ENCODE results near the gene UPK2.

UPK2 gene

GRCh38 chr11:118908901-118909618 lies 47.0 kb upstream of the UPK2 start:
- Histone ChIP-seq H3K79me2 (ENCODE audit: control insufficient read depth, low read length) (peaks cover 20% of the 10 kb centered on the region), H3K9me3 (ENCODE audit: control insufficient read depth, insufficient read depth, low read length) (no peaks in the 10 kb centered on the region), H3K4me2 (ENCODE audit: low read length) (no peak overlapping the region; the same call in 1 of the 2 replicates), H3F3A (ENCODE audit: control insufficient read depth, insufficient read depth) (peaks cover 9% of the 10 kb centered on the region; the same call in 1 of the 2 replicates), H3K27me3 (ENCODE audit: control insufficient read depth, low read length) (no peaks in the 10 kb centered on the region), H3K27ac (ENCODE audit: low read depth, low read length) (no peak overlapping the region), H3K9me2 (replicated peaks; ENCODE audit: control insufficient read depth, low read length) (no peaks in the 10 kb centered on the region), H3K36me3 (ENCODE audit: control insufficient read depth, low read length) (0 out of 2 replicates have a peak, but pooled peaks cover 3% of the 10 kb centered on the region), H3K4me3 (ENCODE audit: low read length) (no peak overlapping the region), H3K4me1 (ENCODE audit: control insufficient read depth, low read length) (peaks cover 70% of the 10 kb centered on the region), H4K20me1 (ENCODE audit: control insufficient read depth, insufficient read depth, low read depth, low read length) (no peaks in the 10 kb centered on the region)
- TF ChIP-seq, protein P1, sequence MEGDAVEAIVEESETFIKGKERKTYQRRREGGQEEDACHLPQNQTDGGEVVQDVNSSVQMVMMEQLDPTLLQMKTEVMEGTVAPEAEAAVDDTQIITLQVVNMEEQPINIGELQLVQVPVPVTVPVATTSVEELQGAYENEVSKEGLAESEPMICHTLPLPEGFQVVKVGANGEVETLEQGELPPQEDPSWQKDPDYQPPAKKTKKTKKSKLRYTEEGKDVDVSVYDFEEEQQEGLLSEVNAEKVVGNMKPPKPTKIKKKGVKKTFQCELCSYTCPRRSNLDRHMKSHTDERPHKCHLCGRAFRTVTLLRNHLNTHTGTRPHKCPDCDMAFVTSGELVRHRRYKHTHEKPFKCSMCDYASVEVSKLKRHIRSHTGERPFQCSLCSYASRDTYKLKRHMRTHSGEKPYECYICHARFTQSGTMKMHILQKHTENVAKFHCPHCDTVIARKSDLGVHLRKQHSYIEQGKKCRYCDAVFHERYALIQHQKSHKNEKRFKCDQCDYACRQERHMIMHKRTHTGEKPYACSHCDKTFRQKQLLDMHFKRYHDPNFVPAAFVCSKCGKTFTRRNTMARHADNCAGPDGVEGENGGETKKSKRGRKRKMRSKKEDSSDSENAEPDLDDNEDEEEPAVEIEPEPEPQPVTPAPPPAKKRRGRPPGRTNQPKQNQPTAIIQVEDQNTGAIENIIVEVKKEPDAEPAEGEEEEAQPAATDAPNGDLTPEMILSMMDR (IDR thresholded peaks at IDR 0.05; ENCODE audit: low read depth, low read length, poor library complexity, severe bottlenecking) = no peak
- TF ChIP-seq EZH2phosphoT487 (IDR thresholded peaks at IDR 0.05; ENCODE audit: borderline replicate concordance, low read length) = no peak

- Histone ChIP-seq H4K20me1 (ENCODE audit: control insufficient read depth, insufficient read depth, low read depth, low read length) (no peaks in the 10 kb centered on the region), H3K4me3 (ENCODE audit: low read length) (no peak overlapping the region), H3F3A (ENCODE audit: control insufficient read depth, insufficient read depth) (peaks cover 14% of the 10 kb centered on the region), H3K9me3 (ENCODE audit: control insufficient read depth, insufficient read depth, low read length) (no peaks in the 10 kb centered on the region), H3K27ac (ENCODE audit: low read depth, low read length) (no peak overlapping the region), H3K79me2 (ENCODE audit: control insufficient read depth, low read length) (peaks cover 20% of the 10 kb centered on the region), H3K4me2 (ENCODE audit: low read length) (no peak overlapping the region; the same call in 1 of the 2 replicates), H3K4me1 (ENCODE audit: control insufficient read depth, low read length) (peaks cover 77% of the 10 kb centered on the region), H3K9me2 (replicated peaks; ENCODE audit: control insufficient read depth, low read length) (no peaks in the 10 kb centered on the region), H3K27me3 (ENCODE audit: control insufficient read depth, low read length) (no peaks in the 10 kb centered on the region), H3K36me3 (ENCODE audit: control insufficient read depth, low read length) (0 out of 2 replicates have a peak, but pooled peaks cover 3% of the 10 kb centered on the region)
- TF ChIP-seq EZH2phosphoT487 (IDR thresholded peaks at IDR 0.05; ENCODE audit: borderline replicate concordance, low read length) = no peak
- TF ChIP-seq, protein P1 (IDR thresholded peaks at IDR 0.05; ENCODE audit: low read depth, low read length, poor library complexity, severe bottlenecking) = no peak
These were observed 46.3 kb upstream of the UPK2 start for GRCh38 chr11:118909619-118910308.

DNA sequence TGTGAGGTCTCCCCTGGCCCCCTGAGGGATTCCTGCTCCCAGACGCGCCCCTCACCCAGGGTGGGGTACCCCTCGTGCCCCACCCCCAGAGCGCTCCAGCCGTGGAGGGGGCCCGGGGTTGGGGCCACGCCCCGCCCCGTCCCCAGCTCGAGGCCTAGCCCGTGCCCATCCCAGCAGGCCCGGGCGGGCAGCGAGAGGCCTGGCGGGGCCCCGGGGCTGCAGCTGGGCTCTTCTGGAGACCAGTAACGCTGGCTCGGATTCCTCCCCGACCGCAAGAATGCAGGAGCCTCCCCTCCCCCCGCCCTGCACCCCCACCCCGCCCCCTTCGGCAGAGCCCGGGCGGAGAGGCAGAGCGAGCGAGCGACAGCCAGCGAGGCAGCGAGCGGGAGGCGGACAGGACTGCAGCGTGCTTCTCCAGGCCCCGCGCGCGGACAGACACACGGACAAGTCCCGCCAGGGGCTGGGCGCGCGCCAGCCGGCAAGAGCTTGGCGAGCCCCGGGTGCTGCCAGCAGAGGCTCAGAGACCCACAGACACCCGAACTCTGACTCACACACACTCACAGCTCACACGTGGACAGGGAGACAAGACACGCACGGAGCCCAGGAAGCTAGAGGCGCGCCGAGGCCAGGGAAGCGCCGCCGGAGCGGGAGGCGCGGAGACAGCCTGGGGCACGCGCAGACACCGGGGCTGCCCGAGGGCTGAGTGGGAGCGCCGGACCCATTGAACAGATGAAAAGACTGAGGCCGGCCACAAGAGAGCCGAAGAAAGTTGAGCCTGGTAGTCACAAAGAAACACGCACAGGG lies 45.6 kb upstream of the UPK2 start:
- no peak overlapping the region for H3K27ac ChIP-seq (ENCODE audit: low read depth, low read length)

More for the DNA sequence above, 45.6 kb upstream of the UPK2 start:
- Histone ChIP-seq H3K4me2 (ENCODE audit: low read length) (peak overlapping the region; percentile 18; the same call in 1 of the 2 replicates), H3K36me3 (ENCODE audit: control insufficient read depth, low read length) (0 out of 2 replicates have a peak, but pooled peaks cover 3% of the 10 kb centered on the region), H3K4me3 (ENCODE audit: low read length) (no peak overlapping the region), H3K9me2 (replicated peaks; ENCODE audit: control insufficient read depth, low read length) (no peaks in the 10 kb centered on the region), H3F3A (ENCODE audit: control insufficient read depth, insufficient read depth) (peaks cover 17% of the 10 kb centered on the region), H3K79me2 (ENCODE audit: control insufficient read depth, low read length) (peaks cover 24% of the 10 kb centered on the region), H3K27me3 (ENCODE audit: control insufficient read depth, low read length) (no peaks in the 10 kb centered on the region), H3K9me3 (ENCODE audit: control insufficient read depth, insufficient read depth, low read length) (no peaks in the 10 kb centered on the region), H4K20me1 (ENCODE audit: control insufficient read depth, insufficient read depth, low read depth, low read length) (no peaks in the 10 kb centered on the region), H3K4me1 (ENCODE audit: control insufficient read depth, low read length) (peaks cover 85% of the 10 kb centered on the region)
- no peak for TF ChIP-seq EZH2phosphoT487 (IDR thresholded peaks at IDR 0.05; ENCODE audit: borderline replicate concordance, low read length)
- TF ChIP-seq, protein P1 (IDR thresholded peaks at IDR 0.05; ENCODE audit: low read depth, low read length, poor library complexity, severe bottlenecking) = no peak

Measured in DOHH2 (cell line).